HG03558 (cell line): ENCODE data around the gene NCF1.
"Not testable (repeated sequence)": the region's sequence is repeated elsewhere in the genome, so short reads cannot be mapped to it uniquely, and the experiment has no call there.

Experiments
- ATAC-seq: cut with Tn5 transposase; IDR thresholded peaks from one replicate; pipeline ENCODE4 v1.9.1; 2021; ENCODE audit warnings: moderate number of reproducible peaks; ENCODE audit not compliant: unreplicated experiment; ENCODE audit errors: extremely low read depth

NCF1 gene

DNA sequence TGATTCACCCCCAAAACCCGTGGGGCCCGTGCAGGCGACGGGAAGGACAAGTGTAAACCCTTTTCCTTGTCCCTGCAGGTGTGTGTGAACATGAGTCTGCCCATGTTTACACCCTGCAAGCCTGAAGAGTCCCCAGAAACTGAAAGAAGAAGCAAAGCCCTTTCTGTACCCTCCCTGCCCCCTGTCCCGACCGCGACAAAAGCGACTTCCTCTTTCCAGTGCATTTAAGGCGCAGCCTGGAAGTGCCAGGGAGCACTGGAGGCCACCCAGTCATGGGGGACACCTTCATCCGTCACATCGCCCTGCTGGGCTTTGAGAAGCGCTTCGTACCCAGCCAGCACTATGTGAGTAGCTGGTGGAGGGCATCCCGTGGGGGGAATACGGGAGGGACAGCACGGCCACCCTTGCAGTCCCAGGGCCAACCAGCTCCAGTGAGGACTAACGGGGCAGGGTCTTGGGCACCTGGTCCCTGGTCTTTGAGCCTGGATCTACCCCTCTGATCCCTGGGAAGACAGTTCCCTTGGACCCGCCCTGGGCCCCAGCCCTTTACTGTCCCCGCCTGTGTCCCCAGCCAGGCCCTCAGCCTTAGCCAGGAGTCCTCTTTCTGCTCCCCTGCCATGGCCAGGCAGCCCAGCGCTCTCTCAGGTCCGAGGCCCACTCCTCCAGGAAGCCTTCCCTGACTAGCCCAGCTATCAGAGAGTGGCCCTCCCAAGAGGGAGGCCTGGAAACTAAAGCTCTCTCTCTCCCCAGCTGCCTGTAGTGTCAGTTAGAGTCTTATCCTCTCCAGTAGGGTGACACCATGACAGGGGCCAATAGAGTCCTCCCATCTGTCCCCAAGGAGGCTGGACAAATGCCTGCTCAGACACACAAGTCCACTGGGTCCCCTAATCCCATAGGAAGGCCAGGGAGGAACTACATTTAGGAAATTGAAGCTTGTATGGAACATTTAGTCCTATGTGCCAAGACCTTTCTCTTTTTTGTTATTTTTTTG lies at the start of gene NCF1:
NCF1 (plus strand) TSS at position 252 of the 991 bp plus-strand sequence; CDS start at position 273, 21 bp downstream.
- peak; percentile 67 for ATAC-seq

DNA sequence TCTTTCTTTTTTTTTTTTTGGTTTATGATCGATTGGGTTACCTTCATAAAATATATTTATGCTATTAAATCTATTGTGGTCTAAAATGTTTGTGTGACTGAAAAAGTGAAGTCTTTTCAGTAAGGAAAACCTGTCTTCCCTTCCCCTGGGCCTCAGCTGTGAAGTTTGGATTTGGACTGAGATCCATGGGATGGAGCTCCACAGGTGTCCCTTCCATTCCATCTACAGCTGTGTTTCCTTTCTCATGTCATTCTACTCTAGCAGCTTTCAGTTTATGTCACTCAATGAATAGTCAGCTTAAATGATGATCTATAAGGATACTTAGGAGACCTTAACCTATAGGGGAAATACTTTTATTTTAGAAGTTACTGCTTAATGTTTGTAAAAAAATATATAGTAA lies 48.0 kb upstream of the NCF1 start:
- ATAC-seq, result no peak

DNA sequence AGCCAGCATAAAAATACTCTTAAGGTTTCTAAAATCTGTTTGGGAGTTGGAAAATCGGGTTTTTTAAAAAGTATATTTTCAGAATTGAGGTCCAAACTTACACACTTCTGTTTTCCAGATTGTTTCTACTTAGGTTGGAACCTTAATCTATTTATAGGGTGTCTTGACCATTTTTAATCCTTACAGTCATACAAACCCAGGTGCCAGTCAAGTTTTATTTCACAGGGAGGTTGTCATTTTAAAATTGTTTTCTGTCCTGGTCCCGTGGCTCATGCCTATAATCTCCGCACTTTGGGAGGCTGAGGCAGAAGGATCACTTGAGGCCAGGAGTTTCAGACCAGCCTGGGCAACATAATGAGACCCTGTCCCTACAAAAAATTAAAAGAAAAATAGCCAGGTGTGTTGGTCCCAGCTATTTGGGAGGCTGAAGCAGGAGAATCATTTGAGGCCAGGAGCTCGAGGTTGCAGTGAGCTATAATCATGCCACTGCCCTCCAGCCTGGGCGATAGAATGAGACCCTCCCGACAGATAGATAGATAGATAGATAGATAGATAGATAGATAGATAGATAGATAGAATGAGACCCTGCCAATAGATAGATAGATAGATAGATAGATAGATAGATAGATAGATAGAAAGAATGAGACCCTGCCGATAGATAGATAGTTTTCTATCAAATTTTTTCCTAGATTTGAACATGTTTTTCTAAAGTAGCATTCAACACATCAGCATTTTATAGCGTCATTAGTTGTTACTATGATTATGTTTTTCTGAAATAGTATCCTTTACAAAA lies 47.3 kb upstream of the NCF1 start:
- ATAC-seq, result no peak

DNA sequence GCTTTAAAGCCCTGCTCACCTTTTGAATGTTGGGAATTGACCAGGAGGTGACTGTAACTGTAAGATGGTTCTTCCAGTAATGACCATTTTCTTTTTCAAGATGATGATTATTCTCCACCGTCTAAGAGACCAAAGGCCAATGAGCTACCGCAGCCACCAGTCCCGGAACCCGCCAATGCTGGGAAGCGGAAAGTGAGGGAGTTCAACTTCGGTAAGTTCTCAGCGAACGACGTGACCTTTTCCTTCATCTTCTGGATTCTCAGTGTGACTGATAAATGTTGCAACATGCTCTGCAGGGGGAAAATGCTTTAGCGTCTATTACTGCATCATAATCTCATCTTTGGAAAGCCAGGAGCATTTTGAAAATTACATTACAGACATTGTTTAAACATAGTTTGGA lies 45.1 kb upstream of the NCF1 start:
- not testable (repeated sequence) for ATAC-seq

DNA sequence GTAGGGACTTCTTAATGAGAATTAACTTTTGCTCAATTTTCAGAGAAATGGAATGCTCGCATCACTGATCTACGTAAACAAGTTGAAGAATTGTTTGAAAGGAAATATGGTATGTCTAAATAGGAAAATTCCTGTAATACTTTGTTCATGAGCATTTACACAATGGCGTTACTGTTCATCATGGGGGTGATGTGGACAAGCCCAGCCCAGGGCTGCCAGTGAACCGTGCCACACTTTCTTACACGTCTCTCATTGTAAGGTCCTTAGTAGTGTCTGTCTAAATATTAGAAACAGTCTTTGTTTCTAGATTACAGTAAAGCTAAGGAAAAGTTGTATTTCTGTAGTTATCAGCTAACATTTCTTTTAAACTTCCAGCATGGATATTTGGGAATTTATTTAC lies 43.6 kb upstream of the NCF1 start:
- ATAC-seq, result not testable (repeated sequence)

DNA sequence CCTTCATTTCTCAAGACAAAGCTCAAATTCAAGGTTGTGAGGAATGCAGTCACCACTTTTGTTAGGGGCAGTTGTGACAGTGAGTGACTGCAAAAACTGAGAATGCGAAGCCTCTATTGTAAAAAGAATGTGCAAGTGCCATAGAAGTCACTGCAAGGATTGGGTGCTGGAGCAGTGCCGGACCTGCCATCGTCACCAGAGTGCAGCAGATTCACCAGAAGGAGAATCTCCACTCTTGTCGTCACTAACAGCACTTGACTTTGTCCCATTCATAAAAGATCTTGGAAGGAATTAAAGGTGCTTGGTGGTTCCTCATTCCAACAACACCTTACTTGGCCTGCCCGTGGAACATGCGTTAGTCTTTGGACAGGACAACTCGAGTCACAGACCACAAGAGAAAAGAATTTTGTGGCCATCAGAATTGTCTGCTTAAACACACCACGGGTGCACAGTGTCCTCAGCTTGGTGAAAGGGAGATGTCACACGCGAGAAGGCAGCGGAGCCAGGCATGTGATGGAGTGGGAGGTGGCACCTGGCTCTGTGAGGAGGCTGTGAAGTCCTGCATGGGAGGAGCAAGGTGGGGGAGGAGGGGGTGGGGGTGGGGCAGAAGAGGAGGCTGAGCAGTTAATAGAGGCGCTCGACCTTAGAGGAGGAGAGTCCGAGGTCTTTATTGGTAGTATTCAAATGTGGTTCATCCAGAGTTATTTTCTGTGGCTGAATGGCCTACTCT lies 33.7 kb upstream of the NCF1 start:
- not testable (repeated sequence) for ATAC-seq

DNA sequence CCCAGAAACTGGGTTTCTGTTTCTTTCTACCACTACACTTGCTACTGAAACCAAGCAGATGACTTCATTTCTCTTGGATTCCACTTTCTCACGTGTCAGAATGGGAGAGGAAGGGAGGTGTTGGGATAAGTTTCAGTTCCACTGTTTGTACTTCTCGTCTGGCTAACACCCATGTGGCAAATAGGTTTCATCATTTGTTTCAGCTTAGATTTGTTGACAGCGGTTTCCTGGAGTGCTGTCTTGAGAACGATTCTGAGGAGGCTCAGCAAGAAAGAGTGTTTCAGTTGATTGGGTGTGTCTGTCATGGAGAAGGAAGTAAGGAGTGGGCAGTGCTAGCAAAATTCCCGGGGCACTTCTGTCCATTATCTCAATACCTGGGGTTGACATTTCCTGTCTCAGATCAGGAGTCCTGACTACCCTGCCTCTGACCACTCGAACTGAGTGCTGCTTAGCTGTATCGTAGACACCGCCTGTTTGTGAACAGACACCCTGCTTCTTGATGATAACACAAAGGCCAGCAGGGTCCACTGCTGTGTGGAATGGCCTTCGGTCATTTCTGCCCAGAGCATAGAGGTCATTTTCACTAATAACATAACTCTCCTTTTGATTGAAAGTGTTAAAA lies 29.8 kb upstream of the NCF1 start:
- not testable (repeated sequence) for ATAC-seq

DNA sequence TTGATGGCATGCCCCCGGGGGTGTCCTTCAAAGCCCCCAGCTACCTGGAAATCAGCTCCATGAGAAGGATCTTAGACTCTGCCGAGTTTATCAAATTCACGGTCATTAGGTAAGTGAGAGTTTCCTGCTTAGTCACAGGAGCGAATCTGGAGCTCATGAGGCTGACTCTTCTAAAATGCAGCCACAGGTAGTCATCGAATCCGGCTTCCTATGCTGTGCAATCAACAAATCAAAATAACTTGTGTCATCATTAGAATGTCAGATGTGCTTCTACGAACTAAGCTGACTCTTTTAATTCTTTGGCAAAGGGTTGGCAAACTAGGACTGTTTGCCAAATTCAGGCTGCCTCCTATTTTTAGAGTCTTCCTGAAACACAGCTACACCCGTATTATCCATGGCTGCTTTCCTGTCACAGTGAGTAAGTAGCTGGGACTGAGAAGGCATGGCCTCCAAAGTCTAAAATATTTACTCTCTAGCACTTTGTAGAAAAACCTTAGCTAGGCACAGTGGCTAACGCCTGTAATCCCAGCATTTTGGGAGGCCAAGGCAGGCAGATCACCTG lies 19.8 kb upstream of the NCF1 start:
- not testable (repeated sequence) for ATAC-seq

DNA sequence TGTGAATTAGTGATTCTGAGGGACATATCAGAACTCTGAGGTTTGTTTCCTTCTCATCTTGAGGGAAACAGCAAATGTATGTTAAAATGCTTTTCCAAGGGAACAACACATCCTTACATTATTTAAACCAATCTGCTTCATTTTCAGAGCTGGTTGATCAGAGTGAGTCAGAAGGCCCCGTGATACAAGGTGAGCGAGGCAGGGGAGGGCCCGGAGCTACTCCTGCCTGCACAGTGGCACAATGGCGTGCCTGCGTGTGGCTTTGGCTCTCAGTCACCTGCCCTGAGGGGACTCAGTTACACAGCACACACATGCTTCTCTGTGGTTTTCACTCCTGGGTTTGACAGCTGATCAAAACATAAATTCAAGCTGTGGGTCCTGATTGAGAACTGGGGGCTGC lies 17.1 kb upstream of the NCF1 start:
- not testable (repeated sequence) for ATAC-seq

DNA sequence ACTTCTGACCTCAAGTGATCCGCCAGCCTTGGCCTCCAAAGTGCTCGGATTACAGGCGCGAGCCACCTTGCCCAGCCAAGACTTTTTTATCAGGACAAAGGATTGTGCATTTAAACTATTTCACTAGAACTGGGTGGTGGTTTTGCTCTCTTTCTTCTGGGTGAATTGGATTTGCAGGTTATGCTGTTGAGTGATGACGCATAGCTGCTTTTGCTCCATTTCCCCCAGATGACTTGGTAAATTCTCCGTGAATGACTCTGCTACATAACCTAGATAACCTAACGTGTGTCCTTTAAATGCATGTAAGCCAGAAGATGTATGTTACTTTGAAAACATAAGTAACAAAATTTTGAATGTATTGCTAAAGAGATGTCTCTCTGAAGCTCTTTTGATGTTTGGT lies 15.5 kb upstream of the NCF1 start:
- not testable (repeated sequence) for ATAC-seq

DNA sequence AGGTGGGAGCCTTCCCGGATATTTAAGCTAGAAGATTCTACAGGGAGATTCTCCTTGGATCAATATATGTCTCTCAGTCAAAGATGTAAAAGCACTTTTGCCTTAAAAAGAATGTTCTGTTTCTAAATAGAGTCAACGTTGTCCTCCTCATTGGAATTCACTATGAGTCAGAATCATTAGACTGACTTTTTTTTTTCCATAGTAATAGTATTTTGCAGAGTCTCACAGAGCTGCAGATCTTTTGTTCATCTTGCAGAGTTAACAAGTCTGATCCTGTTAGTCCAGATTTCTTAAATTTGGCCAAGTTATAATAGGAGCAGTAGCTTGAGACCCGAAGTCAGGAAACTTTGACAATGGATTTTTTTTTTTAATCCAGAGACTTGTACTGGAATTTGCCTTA lies 14.8 kb upstream of the NCF1 start:
- ATAC-seq, result not testable (repeated sequence)

DNA sequence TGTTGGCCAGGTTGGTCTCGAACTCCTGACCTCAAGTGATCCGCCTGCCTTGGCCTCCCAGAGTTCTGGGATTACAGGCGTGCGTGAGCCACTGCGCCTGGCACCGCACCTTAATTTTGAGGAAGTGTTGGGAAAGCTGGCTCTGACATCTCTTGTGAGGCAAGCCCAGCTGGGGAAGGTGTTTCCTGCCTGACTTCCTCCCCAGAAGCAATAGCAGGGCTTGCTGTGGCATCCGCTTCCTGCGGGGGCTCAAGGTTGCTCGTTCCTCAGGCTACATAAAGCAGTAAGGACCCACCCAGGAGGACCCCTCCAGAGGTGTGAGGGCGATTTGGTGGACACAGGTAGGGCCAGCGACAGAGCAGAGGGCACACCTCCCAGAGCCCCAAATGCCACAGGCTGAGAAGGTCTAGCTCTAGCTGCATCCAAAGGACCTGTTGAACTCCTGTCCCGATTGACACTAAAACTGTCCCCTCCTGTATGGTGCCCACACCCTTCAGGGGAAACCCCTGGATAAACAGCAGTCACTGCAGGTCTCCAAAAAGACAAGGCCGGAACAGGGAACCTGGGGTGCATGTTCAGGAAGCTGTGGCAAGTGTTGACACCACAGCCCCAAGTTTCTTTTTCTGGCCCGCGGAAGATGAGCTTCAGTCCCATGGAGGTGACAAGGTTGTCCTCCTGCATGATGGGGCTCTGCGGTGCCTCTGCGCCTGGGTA lies 8.4 kb upstream of the NCF1 start:
- not testable (repeated sequence) for ATAC-seq

DNA sequence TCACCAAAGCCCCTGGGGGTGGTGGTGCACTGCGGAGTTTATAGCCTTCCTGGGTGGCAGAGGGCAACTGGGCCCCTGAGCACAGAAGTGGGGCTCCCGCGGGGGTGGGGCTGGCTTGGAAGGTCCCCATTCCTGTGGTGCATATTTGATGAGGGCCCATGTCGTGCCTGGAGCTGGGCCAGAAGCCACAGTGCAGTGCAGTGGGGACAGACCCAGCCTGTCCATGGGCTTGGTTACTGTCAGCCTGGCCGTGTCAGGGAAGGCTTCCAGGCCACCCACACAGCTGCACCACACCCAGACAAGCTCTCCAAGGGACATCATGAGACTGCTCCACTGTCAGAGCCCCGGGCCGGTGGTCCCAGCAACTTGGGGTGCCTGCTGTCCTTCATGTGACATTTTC lies 7.3 kb upstream of the NCF1 start:
- ATAC-seq, result not testable (repeated sequence)

DNA sequence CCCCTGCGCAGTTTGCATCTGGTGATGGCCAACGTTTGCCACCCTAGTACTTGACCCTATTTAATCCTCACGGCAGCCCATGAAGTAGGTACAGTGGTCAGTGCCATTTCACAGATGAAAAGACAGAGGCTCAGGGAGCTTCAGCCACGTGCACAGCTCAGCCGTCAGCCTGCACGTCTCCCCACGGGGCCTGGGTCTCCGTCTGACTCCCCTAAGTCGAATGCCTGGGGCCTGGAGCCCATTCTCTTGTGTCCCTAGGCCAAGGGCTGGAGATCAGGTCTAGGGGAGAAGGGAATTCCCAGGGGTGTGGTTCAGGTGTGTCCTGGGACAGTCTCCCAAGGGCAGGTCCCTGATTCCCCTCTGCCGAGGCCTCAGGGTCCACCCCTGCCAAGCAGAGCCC lies 6.8 kb upstream of the NCF1 start:
- ATAC-seq, result not testable (repeated sequence)

DNA sequence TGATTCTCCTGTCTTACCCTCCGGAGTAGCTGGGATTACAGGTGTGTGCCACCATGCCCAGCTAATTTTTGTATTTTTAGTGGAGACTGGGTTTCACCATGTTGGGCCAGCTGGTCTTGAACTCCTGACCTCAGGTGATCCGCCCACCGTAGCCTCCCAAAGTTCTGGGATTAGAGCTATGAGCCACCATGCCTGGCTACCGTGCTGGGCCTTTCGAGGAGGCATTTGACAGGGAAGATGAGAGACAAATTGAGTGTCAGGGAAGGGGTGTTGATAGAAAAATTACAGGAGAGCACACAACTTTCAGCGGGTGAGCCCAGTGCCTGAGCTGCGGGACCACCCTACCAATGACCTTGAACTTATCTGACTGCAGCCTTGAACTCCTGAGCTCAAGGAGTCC lies 3.7 kb upstream of the NCF1 start:
- not testable (repeated sequence) for ATAC-seq

DNA sequence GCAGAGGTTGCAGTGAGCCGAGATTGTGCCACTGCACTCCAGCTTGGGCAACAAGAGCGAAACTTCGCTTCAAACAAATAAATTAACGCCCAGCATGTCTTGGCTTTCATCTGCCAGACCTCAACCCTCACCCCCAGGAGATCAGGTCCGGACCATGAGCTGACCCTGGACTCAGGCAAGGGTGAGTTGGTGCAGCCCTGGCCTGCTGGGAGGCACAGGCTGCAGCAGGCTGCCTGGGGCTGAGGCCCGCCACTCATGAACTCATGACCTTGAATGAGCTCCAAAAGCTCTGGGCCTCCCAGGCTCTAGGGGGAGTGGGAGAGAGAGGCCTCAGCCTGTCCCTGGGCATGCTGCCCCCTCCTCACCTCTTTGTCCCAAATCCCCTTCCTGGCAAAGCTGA lies 1.7 kb upstream of the NCF1 start:
- not testable (repeated sequence) for ATAC-seq

DNA sequence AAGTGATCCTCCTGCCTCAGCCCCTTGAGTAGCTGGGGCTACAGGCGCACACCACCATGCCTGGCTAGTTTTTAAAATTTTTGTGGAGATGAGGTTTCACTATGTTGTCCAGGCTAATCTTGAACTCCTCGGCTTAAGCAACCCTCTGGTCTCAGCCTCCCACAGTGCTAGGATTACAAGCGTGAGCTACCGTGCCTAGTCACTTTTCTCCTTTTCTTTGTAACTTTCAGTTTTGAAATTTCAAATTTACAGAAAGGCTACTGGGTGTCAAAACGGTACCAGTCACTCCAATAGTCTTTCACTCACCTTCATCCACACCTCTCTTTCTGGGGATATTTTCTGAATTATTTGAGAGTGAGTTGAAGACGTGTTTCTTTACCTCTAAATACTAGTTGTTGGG lies 1.3 kb downstream of the NCF1 start:
- not testable (repeated sequence) for ATAC-seq

DNA sequence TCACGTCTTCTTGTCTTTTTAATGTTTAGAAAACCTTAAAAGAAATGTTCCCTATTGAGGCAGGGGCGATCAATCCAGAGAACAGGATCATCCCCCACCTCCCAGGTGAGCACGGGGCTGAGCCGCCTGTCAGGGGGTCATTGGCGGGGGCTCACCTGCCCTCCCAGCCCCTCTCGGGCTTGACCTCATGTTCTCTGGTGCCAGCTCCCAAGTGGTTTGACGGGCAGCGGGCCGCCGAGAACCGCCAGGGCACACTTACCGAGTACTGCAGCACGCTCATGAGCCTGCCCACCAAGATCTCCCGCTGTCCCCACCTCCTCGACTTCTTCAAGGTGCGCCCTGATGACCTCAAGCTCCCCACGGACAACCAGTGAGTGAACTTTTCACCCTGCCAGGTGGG lies 5.2 kb downstream of the NCF1 start:
- not testable (repeated sequence) for ATAC-seq

DNA sequence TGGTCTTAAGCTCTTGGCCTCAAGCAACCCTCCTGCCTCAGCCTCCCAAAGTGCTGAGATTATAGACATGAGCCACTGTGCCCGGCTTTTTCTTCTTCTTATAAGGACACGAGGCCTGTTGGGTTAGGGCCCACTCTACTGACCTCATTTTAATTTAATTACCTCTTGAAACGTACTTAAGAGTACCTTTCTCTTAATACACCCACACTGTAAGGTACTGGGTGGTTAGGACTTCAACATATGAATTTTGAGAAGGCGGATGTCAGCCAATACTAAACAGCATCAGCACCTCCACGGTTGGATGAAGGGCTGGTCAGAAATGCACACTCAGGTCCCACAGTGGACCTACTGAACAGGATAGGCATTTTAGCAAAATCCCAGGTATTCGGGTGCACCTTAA lies 7.9 kb downstream of the NCF1 start:
- ATAC-seq, result not testable (repeated sequence)
